Natural killer cell (primary cell): ENCODE measurements around the gene GPR141. TPM values are rescaled to one million over a fixed set of nuclear protein-coding genes. Genes with fewer than 3 reads are reported as not detected.

Experiments
- ATAC-seq, 3 donors: fragments of 150-1000 bp in 2 of 3; fragments of 200-7000 bp in 1 of 3; cut with Tn5 transposase; 1 replicate in 1 of 3; 2 replicates in 2 of 3; pipeline ENCODE4 v1.10.0; 2021; ENCODE audit warnings: mild to moderate bottlenecking in 2 of 3, moderate library complexity in 2 of 3
- DNase-seq, 2 donors: peaks; one replicate each; pipeline versions ENCODE4 v3.0.0 to v3.0.0-alpha.2; 2013 to 2021; ENCODE audit warnings: mixed read lengths in 1 of 2
- H3K27ac ChIP-seq: one replicate; pipeline ENCODE4 v1.5.1; 2013; ENCODE audit warnings: mild to moderate bottlenecking, low read length
- H3K27me3 ChIP-seq: one replicate; pipeline ENCODE4 v1.6.1; 2013; ENCODE audit warnings: low read length; ENCODE audit not compliant: control insufficient read depth, insufficient read depth
- H3K36me3 ChIP-seq: one replicate; pipeline ENCODE4 v1.6.1; 2013; ENCODE audit warnings: low read length; ENCODE audit not compliant: control insufficient read depth, insufficient read depth
- H3K4me1 ChIP-seq: one replicate; pipeline ENCODE4 v1.6.1; 2013; ENCODE audit warnings: low read length; ENCODE audit not compliant: control insufficient read depth, insufficient read depth
- H3K4me3 ChIP-seq: one replicate; pipeline ENCODE4 v1.5.1; 2013; ENCODE audit warnings: low read length
- H3K9me3 ChIP-seq: one replicate; pipeline ENCODE4 v1.6.1; 2013; ENCODE audit warnings: low read length; ENCODE audit not compliant: control insufficient read depth, insufficient read depth
- H3K27ac Mint-ChIP-seq, 2 donors: one replicate each; pipeline ENCODE4 v1.8.0; 2022; ENCODE audit warnings: mild to moderate bottlenecking in 2 of 2, mixed read lengths in 2 of 2, moderate library complexity in 1 of 2
- H3K27me3 Mint-ChIP-seq, 2 donors: one replicate each; pipeline ENCODE4 v1.8.0; 2022; ENCODE audit warnings: low read depth in 2 of 2, mixed read lengths in 2 of 2
- H3K36me3 Mint-ChIP-seq: one replicate; pipeline ENCODE4 v1.8.0; 2022; ENCODE audit warnings: mixed read lengths
- H3K4me1 Mint-ChIP-seq, 2 donors: one replicate each; pipeline ENCODE4 v1.8.0; 2022; ENCODE audit warnings: mixed read lengths in 2 of 2
- H3K4me3 Mint-ChIP-seq: one replicate; pipeline ENCODE4 v1.8.0; 2022; ENCODE audit warnings: mild to moderate bottlenecking, moderate library complexity, mixed read lengths
- H3K9me3 Mint-ChIP-seq, 2 donors: one replicate each; pipeline ENCODE4 v1.8.0; 2022; ENCODE audit warnings: mixed read lengths in 2 of 2
- WGBS: methylation state at CpG from one replicate; pipeline ENCODE4 v1.1.7; 2013; ENCODE audit warnings: missing lambda C conversion rate; ENCODE audit not compliant: insufficient coverage; 5-methylcytosine and 5-hydroxymethylcytosine counted together
- intact Hi-C: fragments of 100-400 bp; cut with micrococcal nuclease; formaldehyde crosslinking; loops from one replicate; pipeline ENCODE4 v1.14.2; 2022
- total RNA-seq, 4 donors: library from RNA; stranded (reverse); fragments of 120-200 nt in 1 of 4; gene quantifications; one replicate each; pipeline versions ENCODE4 v1.2.3 to v1.2.4, GENCODE V29; 2013 to 2022
- TF ChIP-seq, protein P1 (sequence below): fragments of 200-600 bp; IDR thresholded peaks from one replicate; pipeline ENCODE4 v1.8.0; 2022; ENCODE audit warnings: antibody characterized with exemption

The GPR141 gene
- total RNA-seq, 3 donors from 2014 or later (not counting 1 experiment from before 2014, with no cell fraction given), result 30.2 to 68.1 (median 55.2) TPM

- Mint-ChIP-seq H3K4me3 (no peak overlapping the region), H3K27ac (peak overlapping the region; percentile 14 to 84), H3K27me3 (no peaks in the 10 kb centered on the region), H3K4me1 (peaks cover 53 to 57% of the 10 kb centered on the region in 2 donors), H3K36me3 (peaks cover 9% of the 10 kb centered on the region), H3K9me3 (no peaks in the 10 kb centered on the region)
- 71% methylated on average over 5 of the region's 5 CpGs for WGBS
- DNase-seq, result no peak
- ATAC-seq, result no peak
- H3K4me1 ChIP-seq, result peaks cover 7% of the 10 kb centered on the region
- no peaks in the 10 kb centered on the region for H3K9me3 ChIP-seq
- no peak overlapping the region for H3K4me3 ChIP-seq
- peaks cover 3% of the 10 kb centered on the region for H3K36me3 ChIP-seq
- intact Hi-C loops, result no loop called here
- H3K27me3 ChIP-seq, result no peaks in the 10 kb centered on the region
- TF ChIP-seq, protein P1, sequence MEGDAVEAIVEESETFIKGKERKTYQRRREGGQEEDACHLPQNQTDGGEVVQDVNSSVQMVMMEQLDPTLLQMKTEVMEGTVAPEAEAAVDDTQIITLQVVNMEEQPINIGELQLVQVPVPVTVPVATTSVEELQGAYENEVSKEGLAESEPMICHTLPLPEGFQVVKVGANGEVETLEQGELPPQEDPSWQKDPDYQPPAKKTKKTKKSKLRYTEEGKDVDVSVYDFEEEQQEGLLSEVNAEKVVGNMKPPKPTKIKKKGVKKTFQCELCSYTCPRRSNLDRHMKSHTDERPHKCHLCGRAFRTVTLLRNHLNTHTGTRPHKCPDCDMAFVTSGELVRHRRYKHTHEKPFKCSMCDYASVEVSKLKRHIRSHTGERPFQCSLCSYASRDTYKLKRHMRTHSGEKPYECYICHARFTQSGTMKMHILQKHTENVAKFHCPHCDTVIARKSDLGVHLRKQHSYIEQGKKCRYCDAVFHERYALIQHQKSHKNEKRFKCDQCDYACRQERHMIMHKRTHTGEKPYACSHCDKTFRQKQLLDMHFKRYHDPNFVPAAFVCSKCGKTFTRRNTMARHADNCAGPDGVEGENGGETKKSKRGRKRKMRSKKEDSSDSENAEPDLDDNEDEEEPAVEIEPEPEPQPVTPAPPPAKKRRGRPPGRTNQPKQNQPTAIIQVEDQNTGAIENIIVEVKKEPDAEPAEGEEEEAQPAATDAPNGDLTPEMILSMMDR, result no peak
- H3K27ac ChIP-seq, result no peak overlapping the region
These were observed 76.0 kb downstream of the GPR141 start for GRCh38 chr7:37759526-37759925.

DNA sequence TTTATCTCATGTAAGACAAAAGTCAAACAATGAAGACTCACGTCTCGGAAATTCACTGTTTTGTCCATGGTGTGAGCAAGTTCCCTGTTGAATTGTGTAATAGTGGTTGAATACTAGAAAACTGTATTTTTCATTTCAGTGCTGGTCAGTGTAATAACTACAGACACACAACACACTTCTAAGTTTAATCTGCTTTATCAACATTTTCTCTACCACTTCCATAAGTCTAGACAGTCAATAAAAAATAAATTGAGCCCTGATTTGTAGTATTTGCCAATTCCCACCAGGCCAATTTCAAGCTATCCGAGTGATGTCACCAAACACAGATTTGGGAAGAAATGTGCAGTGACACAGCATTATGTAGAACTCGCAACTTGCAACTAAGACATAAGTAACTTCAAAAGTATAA lies 81.9 kb downstream of the GPR141 start:
- H3K9me3 ChIP-seq, result no peaks in the 10 kb centered on the region
- H3K4me3 ChIP-seq, result no peak overlapping the region
- DNase-seq (no peak), ATAC-seq (no peak)
- Mint-ChIP-seq H3K27me3 (no peaks in the 10 kb centered on the region), H3K4me1 (peaks cover 36 to 41% of the 10 kb centered on the region in 2 donors), H3K4me3 (no peak overlapping the region), H3K9me3 (peaks cover 0 to 2% of the 10 kb centered on the region in 2 donors), H3K27ac (peak overlapping the region; percentile 29 to 61), H3K36me3 (peaks cover 9% of the 10 kb centered on the region)
- peaks cover 3% of the 10 kb centered on the region for H3K36me3 ChIP-seq
- TF ChIP-seq, protein P1, result no peak
- peaks cover 9% of the 10 kb centered on the region for H3K4me1 ChIP-seq
- no peak overlapping the region for H3K27ac ChIP-seq
- intact Hi-C loops, result no loop called here
- no peaks in the 10 kb centered on the region for H3K27me3 ChIP-seq
- WGBS, result 95% methylated on average over 3 of the region's 4 CpGs

GRCh38 chr7:37765872-37766525 lies 82.4 kb downstream of the GPR141 start:
- Mint-ChIP-seq H3K4me3 (peak overlapping the region; percentile 7), H3K4me1 (peaks cover 38 to 40% of the 10 kb centered on the region in 2 donors), H3K27me3 (no peaks in the 10 kb centered on the region), H3K9me3 (peaks cover 0 to 3% of the 10 kb centered on the region in 2 donors), H3K36me3 (peaks cover 9% of the 10 kb centered on the region), H3K27ac (peak overlapping the region; percentile 29 to 61)
- Histone ChIP-seq H3K9me3 (no peaks in the 10 kb centered on the region), H3K36me3 (peaks cover 3% of the 10 kb centered on the region), H3K4me1 (peaks cover 9% of the 10 kb centered on the region), H3K27me3 (no peaks in the 10 kb centered on the region), H3K27ac (no peak overlapping the region), H3K4me3 (no peak overlapping the region)
- DNase-seq (peak in 1 of 2 donors; percentile 5), ATAC-seq (peak in 2 of 3 donors; percentile 44 to 56)
- WGBS, result 57% methylated on average over 5 of the region's 6 CpGs
- TF ChIP-seq, protein P1, result no peak
- intact Hi-C loops, result no loop called here

DNA sequence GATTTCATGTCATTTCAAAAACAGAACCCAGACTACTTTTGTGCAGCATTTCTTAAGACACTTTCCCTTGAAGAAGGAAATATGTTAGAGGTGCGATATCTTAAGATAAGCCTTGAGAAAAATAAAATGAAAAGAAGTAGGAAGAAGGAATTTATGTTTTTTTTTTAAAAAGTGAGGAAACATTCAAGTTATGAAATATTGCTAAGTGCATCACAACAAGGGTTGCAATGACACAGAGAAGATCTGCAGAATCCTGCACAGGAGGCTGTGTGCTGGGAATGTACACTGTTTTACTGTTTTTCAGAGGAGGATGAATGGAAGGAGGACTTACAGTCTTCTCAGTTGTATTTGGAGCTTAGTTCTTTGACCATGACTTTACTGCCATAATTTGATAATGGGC lies 85.0 kb downstream of the GPR141 start:
- no peaks in the 10 kb centered on the region for H3K27me3 Mint-ChIP-seq
- no peak for DNase-seq
- peaks cover 41 to 42% of the 10 kb centered on the region in 2 donors for H3K4me1 Mint-ChIP-seq
- Histone ChIP-seq H3K27ac (no peak overlapping the region), H3K36me3 (no peaks in the 10 kb centered on the region), H3K4me1 (peaks cover 9% of the 10 kb centered on the region), H3K9me3 (no peaks in the 10 kb centered on the region), H3K27me3 (no peaks in the 10 kb centered on the region), H3K4me3 (no peak overlapping the region)
- TF ChIP-seq, protein P1, result no peak
- H3K4me3 Mint-ChIP-seq, result no peak overlapping the region
- H3K27ac Mint-ChIP-seq, result peak overlapping the region in 1 of 2 donors; percentile 22
- H3K9me3 Mint-ChIP-seq, result peaks cover 0 to 6% of the 10 kb centered on the region in 2 donors
- peaks cover 14% of the 10 kb centered on the region for H3K36me3 Mint-ChIP-seq
- ATAC-seq, result no peak
- 75% methylated on average over 1 of the region's 1 CpG for WGBS
- intact Hi-C loops, result no loop called here
